Spleen (tissue), 11 donors: ENCODE results near the gene SYNGR1. TPM values are rescaled to one million over a fixed set of nuclear protein-coding genes. Genes with fewer than 3 reads are reported as not detected.

Experiments
- DNase-seq: peaks from one replicate; pipeline ENCODE4 v3.0.0-alpha.2; 2020
- H3K27ac ChIP-seq, 8 donors: fragments of 200-600 bp; sonication (generic) in 7 of 8; 1 replicate in 4 of 8; 2 replicates in 4 of 8; pipeline versions ENCODE4 v1.5.0 to v1.8.0; 2016 to 2021; ENCODE audit warnings: inconsistent platforms in 4 of 8, mild to moderate bottlenecking in 4 of 8, moderate library complexity in 1 of 8
- H3K27me3 ChIP-seq, 7 donors: fragments of 200-600 bp; sonication (generic) in 6 of 7; replicated peaks in 1 of 7; 1 replicate in 4 of 7; 2 replicates in 3 of 7; pipeline versions ENCODE4 v1.5.0 to v1.8.0; 2016 to 2021; ENCODE audit warnings: inconsistent platforms in 3 of 7, mild to moderate bottlenecking in 1 of 7
- H3K36me3 ChIP-seq, 6 donors: fragments of 200-600 bp; sonication (generic) in 5 of 6; 1 replicate in 4 of 6; 2 replicates in 2 of 6; pipeline versions ENCODE4 v1.5.0 to v1.8.0; 2016 to 2021; ENCODE audit warnings: inconsistent platforms in 2 of 6
- H3K4me1 ChIP-seq, 6 donors: fragments of 200-600 bp; sonication (generic) in 5 of 6; 1 replicate in 3 of 6; 2 replicates in 3 of 6; pipeline versions ENCODE4 v1.5.0 to v1.8.0; 2016 to 2021; ENCODE audit warnings: inconsistent platforms in 3 of 6
- H3K4me3 ChIP-seq, 8 donors: fragments of 200-600 bp; sonication (generic) in 7 of 8; 1 replicate in 4 of 8; 2 replicates in 4 of 8; pipeline versions ENCODE4 v1.5.0 to v1.8.0; 2016 to 2021; ENCODE audit warnings: inconsistent platforms in 4 of 8, mild to moderate bottlenecking in 4 of 8, moderate library complexity in 2 of 8
- H3K9me3 ChIP-seq, 8 donors: fragments of 200-600 bp; sonication (generic) in 7 of 8; 1 replicate in 4 of 8; 2 replicates in 4 of 8; pipeline versions ENCODE4 v1.5.0 to v1.8.0; 2016 to 2021; ENCODE audit warnings: inconsistent platforms in 4 of 8
- POLR2A ChIP-seq, 3 donors: fragments of 450-650 bp; IDR thresholded peaks; one replicate each; pipeline ENCODE4 v1.5.1; 2017; ENCODE audit warnings: antibody characterized with exemption in 3 of 3, mild to moderate bottlenecking in 1 of 3
- POLR2AphosphoS5 ChIP-seq, 3 donors: sonication (generic); formaldehyde crosslinking; IDR thresholded peaks; one replicate each; pipeline ENCODE4 v1.5.1; 2017; ENCODE audit warnings: antibody characterized with exemption in 3 of 3
- WGBS, 5 donors: extraction: QIAGEN DNeasy Blood & Tissue Kit in 3 of 5; methylation state at CpG; one replicate each; pipeline versions ENCODE4 v1.1.5 to v1.1.7; 2013 to 2018; 5-methylcytosine and 5-hydroxymethylcytosine counted together
- intact Hi-C: fragments of 100-400 bp; cut with DNase I; formaldehyde crosslinking; loops from one replicate; pipeline ENCODE4 v1.15.0; 2023; ENCODE audit warnings: low total_unique reads
- polyA plus RNA-seq, 3 donors: library from polyadenylated mRNA; stranded (reverse); fragments of 200-250 nt; gene quantifications; one replicate each; pipeline ENCODE4 v1.2.1, GENCODE V29; 2013
- total RNA-seq, 7 donors: library from RNA; depleted of rRNA in 3 of 7; stranded (reverse); fragments of >200 nt in 3 of 7; fragmentation: NEBNext Ultra II Directional in 4 of 7; extraction: Animal tissue kit (Norgen Biotek cat#: 25700) in 4 of 7; gene quantifications; one replicate each; pipeline versions ENCODE4 v1.1.0 to v1.2.1, GENCODE V29; 2016 to 2021
- TF ChIP-seq, protein P1 (sequence below), 11 experiments: fragments of 200-600 bp in 7 of 11; fragments of 450-650 bp in 4 of 11; sonication (generic) in 4 of 11; IDR thresholded peaks in 8 of 11; conservative IDR thresholded peaks in 3 of 11; 1 replicate in 7 of 11; 2 replicates in 4 of 11; pipeline versions ENCODE4 v1.4.0 to v1.8.0; 2016 to 2021; ENCODE audit warnings: antibody characterized with exemption in 11 of 11, inconsistent platforms in 4 of 11, mild to moderate bottlenecking in 1 of 11
- donor health status: healthy with polysubstance abuse.
- donor health status: DM: no; HTN: no; CAD: no; lungs with moderate emphysema.
- donor health status: DM: no; HTN: no; CAD: no.
- donor health status: Bipolar disorder and iron deficiency.
- donor health status: healthy.
- donor health status: DM: no; HTN: no; CAD: no.
- donor health status: DM: yes; HTN: yes; CAD: no.

Gene SYNGR1
- total and polyA plus RNA-seq, 10 donors, result 8.0 to 35.1 (median 13.3) TPM

DNA sequence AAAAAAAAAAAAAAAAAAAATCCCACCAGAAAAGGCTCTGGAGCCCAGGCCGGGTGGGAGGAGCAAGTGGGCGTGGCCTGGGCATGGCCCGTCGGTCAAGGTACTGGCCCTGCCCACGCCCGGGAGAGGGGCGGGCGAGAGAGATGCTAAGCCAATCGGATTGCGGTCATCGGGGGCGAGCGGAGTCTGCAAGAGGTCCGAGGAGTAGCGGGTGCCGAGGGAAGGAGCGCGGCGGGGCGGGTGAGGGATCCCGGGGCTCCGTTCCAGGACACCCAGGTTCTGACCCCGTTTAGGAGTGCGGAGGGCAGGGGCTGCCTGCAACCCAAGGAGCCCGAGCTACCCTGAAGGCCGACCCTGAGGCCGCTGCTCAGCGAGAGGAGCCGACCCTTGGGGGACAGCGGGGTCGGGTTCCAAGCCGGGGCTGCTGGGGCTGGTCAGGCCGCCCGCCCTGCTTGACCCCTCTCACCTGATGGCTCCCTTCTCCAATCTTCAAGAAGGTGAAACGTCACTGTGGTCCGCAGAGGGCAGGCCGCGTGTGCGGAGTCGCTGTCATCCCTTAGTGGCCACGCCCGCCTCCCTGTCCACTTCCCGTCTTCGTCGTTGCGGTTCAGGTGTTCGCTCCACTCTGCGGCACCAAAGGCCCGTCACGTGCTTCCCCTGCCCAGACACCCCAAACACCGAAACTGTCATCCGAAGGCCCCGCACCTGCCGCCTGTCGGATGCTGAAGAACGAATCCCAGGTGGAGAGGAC lies 38.6 kb downstream of the SYNGR1 start:
- Histone ChIP-seq H3K4me3 (peak overlapping the region; percentile 49 to 84 (median 66)), H3K36me3 (peaks cover 0 to 7% (median 0%) of the 10 kb centered on the region in 6 donors), H3K27me3 (peaks cover 0 to 4% (median 0%) of the 10 kb centered on the region in 7 donors), H3K4me1 (peaks cover 0 to 27% (median 12%) of the 10 kb centered on the region in 6 donors), H3K27ac (peak overlapping the region; percentile 44 to 91 (median 65)), H3K9me3 (no peaks in the 10 kb centered on the region)
- peak; percentile 95 for DNase-seq
- WGBS, 5 donors, result 0 to 7% (median 2%) methylated on average over 37 to 56 of the region's 56 CpGs
- TF ChIP-seq POLR2AphosphoS5 (IDR thresholded peaks at IDR 0.05), result peak; percentile 61 to 83 (median 80)
- TF ChIP-seq, protein P1, sequence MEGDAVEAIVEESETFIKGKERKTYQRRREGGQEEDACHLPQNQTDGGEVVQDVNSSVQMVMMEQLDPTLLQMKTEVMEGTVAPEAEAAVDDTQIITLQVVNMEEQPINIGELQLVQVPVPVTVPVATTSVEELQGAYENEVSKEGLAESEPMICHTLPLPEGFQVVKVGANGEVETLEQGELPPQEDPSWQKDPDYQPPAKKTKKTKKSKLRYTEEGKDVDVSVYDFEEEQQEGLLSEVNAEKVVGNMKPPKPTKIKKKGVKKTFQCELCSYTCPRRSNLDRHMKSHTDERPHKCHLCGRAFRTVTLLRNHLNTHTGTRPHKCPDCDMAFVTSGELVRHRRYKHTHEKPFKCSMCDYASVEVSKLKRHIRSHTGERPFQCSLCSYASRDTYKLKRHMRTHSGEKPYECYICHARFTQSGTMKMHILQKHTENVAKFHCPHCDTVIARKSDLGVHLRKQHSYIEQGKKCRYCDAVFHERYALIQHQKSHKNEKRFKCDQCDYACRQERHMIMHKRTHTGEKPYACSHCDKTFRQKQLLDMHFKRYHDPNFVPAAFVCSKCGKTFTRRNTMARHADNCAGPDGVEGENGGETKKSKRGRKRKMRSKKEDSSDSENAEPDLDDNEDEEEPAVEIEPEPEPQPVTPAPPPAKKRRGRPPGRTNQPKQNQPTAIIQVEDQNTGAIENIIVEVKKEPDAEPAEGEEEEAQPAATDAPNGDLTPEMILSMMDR (IDR thresholded peaks at IDR 0.05 in 8 of 11, conservative IDR thresholded peaks at IDR 0.05 in 3 of 11), result peak in 1 of 11 experiments; percentile 23
- no peak for TF ChIP-seq POLR2A (IDR thresholded peaks at IDR 0.05)
- intact Hi-C loops, result no loop called here

DNA sequence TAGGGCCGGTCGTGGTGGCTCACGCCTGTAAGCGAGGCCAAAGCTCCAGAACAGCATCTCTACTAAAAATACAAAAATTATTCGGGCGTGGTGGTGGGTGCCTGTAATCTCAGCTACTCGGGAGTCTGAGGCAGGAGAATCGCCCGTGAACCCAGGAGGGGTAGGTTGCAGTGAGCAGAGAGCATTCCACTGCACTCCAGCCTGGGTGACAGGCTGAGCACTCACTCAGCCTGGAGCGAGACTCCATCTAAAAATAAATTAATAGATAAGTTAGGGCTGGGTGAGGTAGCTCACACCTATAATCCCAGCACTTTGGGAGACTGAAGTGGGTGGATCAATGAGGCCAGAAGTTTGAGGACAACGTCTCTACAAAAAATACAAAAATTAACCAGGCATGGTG lies 39.6 kb downstream of the SYNGR1 start:
- no peak overlapping the region for H3K4me3 ChIP-seq

DNA sequence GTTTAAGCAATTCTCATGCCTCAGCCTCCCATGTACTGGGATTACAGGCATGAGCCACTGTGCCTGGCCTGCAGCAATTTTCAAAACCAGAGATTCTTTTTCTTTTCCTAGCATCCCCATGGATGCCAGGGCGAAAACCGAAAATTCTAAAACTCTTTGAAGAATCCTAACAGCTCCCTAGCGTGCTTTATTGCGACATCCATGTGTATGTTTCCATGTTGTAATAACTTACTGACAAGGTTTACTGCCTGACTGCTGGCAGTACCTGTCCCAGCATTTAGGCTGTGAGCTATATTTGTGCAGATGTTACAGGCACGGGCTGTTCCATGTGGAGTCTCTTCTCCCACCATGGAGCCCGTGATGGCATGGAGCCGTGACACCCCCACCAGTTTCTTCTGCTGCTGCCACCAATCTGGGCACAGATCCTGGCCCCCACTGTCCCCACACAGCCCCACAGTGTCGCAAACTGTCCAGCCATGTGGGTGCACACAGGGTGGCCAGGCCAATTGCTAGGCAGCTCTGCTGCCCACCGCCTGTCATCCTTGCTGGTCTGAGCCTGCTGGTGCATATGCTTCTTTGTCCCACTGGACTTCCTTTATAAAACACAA lies 42.7 kb downstream of the SYNGR1 start:
- H3K27me3 ChIP-seq, result no peaks in the 10 kb centered on the region
- H3K4me3 ChIP-seq, result no peak overlapping the region
- no peak for DNase-seq
- 72 to 94% (median 86%) methylated on average over 9 of the region's 9 CpGs for WGBS, 5 donors
- H3K27ac ChIP-seq, result no peak overlapping the region
- TF ChIP-seq, protein P1 (IDR thresholded peaks at IDR 0.05 in 8 of 11, conservative IDR thresholded peaks at IDR 0.05 in 3 of 11), result no peak
- TF ChIP-seq POLR2AphosphoS5 (IDR thresholded peaks at IDR 0.05) (no peak), POLR2A (IDR thresholded peaks at IDR 0.05) (no peak)
- no peaks in the 10 kb centered on the region for H3K36me3 ChIP-seq
- H3K4me1 ChIP-seq, result peaks cover 0 to 23% (median 12%) of the 10 kb centered on the region in 6 donors
- no peaks in the 10 kb centered on the region for H3K9me3 ChIP-seq
- intact Hi-C loops, result no loop called here

More for the DNA sequence above, 39.6 kb downstream of the SYNGR1 start:
- H3K36me3 ChIP-seq, result peaks cover 0 to 3% (median 0%) of the 10 kb centered on the region in 6 donors
- 86 to 94% (median 92%) methylated on average over 11 of the region's 11 CpGs for WGBS, 5 donors
- intact Hi-C loops, result no loop called here
- peaks cover 0 to 4% (median 0%) of the 10 kb centered on the region in 7 donors for H3K27me3 ChIP-seq
- H3K4me1 ChIP-seq, result peaks cover 0 to 27% (median 12%) of the 10 kb centered on the region in 6 donors
- no peak for DNase-seq
- TF ChIP-seq POLR2AphosphoS5 (IDR thresholded peaks at IDR 0.05) (no peak), POLR2A (IDR thresholded peaks at IDR 0.05) (no peak)
- TF ChIP-seq, protein P1 (IDR thresholded peaks at IDR 0.05 in 8 of 11, conservative IDR thresholded peaks at IDR 0.05 in 3 of 11), result no peak
- peak overlapping the region in 2 of 8 donors; percentile 14 to 86 for H3K27ac ChIP-seq
- H3K9me3 ChIP-seq, result no peaks in the 10 kb centered on the region
